SKM-1 (cell line): ENCODE measurements around the gene GBX1.

Source experiments
- DNase-seq: peaks from one replicate; lab custom pipeline; 2025; ENCODE audit not compliant: unreplicated experiment; lab: John Stamatoyannopoulos, UW

GBX1 gene

DNA sequence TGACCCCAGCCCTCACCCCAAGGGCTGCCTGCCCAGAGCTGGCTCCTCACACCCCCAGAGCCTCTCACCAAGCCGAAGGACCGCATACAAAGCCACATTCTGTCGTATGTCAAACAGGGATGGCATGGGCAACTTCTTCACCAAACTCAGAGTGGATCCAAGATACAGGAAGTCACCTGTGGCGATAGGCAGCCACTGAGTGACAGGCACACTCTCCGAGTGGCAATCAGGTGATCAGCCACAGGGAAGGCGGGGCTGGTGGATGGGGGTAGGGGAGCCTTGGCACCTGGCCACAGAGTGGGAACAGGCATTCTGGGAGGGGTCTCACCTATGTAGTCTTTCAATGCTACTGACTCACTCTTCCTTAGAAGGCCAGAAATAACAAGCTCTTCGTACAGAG is 26.7 kb upstream of the GBX1 start:
- DNase-seq: no peak

DNA sequence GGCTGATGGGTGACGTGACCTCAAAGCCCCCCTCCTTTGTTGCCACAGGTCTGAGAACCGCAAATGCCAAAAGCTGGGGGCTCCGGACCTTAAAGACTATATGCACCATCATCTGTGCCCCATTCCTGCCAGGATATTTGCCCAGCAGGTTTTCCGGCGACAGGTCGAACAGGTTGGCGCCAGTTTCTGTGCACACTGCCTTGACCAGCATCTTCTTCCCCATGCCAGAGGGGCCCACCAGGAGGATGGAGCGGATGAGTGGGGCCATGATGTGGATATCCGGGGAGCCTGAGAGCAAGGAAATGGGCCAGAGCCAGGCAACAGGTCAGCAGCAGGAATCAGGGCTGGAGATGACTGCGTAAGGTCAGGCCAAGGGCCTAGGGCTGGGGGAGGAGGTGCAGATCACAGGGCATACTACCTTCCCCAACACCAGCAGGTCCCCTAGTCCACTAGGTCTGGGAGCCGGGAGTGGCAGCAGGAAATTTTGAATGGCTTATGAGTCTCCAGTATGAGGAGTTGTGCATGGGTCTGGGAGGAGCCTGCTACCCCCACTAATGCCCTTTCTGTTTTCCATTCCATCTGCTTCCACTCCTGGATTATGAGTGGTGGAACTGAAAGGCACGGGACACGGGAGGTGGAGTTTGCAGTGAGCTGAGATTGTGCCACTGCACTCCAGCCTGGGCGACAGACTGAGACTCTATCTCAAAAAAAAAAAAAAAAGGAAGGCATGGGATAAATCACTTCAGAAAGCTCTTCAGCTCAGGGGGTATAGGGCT is 25.9 kb upstream of the GBX1 start:
- DNase-seq: no peak

DNA sequence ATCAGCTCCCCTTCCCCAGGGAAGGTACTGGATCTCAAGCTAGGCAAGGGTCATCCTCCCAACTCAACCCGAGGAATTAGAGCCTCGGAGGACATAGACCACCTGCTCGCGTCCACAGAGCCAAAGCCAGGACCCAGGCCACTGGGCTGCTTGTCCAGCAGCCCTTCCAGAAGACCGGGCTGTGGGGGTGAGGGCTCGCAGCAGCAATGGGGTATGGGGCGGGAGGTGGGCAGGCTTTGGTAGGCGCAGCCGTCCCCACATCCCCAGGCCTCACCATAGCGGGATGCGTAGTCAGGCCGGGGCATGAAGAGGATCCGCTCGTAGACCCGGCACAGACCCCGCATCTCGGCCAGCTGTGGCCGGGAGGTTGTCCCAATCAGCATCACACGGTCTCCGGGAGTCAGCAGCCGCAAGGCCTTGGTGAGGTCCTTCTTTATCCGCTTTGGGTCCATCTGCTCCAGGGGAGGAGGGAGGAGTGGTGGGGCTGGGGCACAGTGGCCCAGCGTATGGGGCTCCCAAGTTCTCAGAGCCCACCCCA is 24.6 kb upstream of the GBX1 start:
- DNase-seq: no peak

DNA sequence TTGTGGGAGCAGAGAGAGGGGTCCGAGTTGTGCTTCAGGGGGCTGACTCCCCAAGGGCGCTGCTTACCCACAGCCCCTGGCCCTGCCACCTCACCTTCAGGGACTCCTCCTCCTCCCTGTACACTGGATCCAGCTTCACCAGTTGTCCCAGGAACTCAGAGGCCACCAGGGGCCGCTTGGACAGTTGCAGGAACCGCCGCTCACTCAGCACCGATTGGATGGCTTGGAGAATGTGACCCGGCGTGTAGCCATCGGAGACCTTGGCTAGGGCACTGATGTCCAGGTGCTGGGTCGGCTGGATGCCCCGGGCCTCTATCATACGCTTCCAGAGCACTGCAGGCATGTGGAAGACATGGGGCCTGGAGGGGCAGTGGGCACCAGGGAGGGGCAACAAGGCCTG is 24.1 kb upstream of the GBX1 start:
- no peak for DNase-seq

DNA sequence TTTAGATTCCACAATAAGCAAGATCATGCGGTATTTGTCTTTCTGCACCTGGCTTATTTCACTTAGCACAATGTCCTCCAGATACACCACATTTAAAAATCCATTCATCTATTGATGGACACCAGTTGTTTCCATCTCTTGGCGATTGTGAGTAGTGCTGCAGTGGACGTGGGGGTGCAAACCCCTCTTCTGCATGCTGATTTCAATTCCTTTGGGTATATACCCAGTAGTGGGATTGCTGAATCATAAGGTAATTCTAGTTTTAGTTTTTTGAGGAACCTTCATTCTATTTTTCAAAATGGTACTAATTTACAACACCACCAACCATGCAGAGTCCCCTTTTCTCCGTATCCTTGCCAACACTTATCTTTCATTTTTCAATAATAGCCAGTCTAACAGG is 21.5 kb upstream of the GBX1 start:
- DNase-seq: no peak

DNA sequence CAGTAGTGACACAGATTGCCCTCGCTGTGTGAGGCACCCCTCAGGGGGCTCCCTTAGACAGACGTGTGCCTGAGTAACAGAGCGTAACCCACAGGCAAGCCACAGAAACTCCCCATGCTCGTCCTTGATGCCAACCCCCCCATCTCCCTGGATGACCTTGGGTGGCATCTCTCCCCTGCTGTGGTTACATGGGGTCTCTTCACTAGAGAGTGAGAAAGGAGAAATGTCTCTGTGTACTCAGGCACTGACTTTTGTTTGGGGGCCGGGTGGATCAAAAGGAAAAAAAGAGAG is 20.7 kb upstream of the GBX1 start:
- no peak for DNase-seq

DNA sequence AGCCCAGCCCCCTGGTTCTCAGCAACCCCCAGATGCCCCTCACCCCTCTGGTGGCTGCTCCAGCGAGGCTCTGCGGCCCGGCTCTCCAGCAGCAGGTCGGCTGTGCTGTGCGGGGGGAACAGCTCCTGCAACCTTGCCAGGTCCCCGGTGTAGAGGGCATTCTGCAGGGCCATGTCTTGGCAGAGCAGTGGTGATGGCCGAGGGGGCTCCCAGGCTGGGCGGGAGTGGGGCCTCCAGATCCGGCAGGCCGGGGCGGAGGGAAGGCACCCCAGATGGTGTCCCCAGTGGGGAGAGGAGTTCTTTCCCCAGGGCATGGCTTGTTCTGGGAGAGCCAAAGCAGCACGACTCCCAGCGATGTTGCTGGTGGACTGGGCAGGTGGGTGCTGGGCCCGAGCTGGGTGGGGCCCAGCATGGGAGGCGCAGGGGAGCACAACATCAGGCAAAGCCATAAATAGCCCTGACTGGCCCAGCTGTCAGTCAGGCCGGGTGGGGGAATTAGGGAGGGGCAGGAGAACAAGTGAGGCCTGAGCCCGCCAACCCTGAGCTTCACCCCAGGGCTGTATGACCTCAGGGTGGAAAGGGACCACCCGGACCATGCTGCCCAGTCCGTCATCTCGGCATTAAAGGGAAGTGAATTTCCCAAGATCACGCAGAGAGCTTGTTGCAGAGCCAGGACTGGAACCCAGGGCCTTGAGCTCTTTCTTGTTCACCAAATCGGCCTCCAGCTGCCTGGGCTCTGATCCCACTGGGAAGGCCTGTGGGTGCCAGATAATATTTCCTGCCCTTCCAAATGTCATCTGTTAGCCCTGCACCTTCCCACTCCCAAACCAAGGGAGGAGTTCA is 20.1 kb upstream of the GBX1 start:
- DNase-seq: no peak

DNA sequence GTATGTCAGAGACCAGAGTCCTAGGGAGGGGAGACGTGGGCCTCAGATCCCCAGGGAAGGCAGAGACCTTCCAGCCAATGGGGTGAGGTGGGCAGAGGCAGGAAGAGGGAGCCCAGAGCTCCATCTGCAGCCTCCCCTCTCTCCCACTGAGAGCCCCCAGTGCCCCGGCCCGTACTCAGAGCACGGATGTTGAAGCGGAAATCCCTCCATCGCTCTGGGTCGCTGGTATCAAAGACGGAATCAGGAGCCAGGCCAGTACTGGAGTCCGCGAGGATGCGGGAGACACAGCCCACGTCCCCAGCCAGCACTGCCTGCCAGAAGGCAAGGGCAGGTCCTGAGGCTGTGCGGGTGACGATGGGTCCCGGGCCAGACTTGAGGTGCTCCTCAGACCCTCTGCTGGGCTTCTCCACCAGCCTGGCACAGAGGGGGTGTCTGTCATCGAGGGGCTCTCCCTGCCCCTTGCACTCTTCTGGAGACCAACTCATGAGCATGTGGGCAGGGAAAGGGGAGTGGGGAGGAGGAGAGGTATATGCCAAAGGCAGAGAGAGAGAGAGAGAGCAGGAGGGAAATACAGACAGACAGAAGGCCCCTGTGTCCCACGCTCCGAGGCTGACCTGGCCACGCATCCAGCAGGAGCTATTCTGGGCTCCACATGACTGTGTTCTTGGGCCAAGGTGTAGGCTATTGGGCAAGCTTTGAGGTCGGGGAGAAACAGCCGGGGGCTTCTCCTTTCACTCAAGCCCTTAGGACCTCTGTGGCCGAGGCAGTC is 19.3 kb upstream of the GBX1 start, which contains the start of gene ASB10:
Gene ASB10, minus strand, starts transcription at position 611 of the 769 bp plus-strand sequence. Its CDS starts 120 bp downstream, at position 491.
- DNase-seq: no peak

DNA sequence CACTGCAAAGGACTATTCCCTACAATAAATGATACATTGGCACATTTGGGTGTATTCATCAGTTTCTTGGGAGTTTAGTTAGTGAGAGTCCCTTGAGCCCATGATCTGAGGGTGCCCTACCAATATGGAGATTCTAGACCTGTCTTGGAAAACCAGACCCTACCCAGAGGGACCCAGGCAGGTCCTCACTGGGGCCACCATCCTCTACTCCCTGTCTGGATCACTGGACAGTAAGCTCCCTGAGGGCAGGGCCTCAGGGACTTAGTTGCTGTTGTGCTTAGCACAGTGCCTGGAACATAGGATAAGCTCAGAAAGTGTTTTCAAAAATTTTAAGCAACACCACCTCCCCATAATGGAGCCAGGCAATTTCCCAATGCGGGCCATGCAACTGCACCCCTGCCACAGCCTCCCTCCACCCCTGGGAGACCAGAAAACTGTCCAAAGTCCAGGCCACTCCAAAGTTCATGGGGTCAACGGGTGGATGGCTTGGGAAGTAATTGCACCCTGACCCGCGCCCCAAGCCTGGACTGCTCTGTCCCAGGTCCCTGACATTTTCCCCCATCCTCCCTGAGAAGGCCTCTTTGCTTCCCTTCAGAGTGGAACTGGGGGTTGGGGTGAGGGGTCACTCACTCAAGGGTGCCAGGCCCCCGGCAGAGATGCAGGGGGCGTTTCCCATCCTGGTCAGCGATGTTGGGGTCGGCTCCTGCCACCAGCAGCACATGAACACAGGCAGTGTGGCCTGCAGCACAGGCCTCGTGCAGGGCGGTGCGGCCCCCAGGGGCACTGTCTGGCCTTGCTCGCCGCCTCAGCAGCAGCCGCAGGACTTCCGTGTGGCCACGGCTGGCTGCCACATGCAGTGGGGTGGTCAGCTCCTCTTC is 18.5 kb upstream of the GBX1 start:
- DNase-seq: no peak

DNA sequence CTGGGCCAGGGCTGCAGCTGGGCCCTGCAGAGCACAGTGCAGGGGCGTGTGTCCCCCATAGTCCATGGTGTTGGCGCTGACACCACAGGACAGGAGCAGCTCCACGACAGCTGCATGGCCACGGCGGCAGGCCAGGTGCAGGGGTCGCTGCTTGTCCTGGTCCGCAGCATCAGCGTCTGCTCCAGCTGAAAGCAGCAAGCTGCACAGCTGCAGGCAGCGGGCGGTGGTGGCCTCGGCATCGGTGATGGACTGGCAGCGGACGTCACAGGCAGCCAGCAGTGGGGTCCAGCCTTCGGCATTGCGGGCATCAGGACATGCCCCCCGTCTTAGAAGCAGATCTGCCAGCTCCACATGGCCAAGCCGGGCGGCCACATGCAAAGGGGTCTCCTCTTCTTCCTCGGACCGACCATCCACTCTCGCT is 13.5 kb upstream of the GBX1 start:
- no peak for DNase-seq

DNA sequence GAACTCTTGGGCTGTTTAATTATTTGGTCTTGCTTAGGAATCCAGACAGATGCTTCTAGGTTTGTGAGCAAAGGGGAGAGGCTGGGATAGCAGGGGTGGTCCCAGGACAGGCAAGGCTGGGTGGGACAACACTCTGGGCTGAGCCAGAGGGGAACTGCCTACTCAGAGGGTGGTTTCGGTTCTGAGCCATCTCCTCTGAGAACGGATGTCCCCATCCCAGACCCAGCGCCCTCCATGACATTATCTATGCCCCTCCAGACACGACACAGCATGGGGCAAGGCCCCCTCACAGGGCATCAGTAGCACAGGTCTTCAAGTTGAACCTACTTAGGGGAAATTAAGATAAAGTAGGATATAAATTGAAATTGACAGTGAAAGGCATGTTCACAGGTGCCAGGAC is 12.5 kb upstream of the GBX1 start:
- no peak for DNase-seq

DNA sequence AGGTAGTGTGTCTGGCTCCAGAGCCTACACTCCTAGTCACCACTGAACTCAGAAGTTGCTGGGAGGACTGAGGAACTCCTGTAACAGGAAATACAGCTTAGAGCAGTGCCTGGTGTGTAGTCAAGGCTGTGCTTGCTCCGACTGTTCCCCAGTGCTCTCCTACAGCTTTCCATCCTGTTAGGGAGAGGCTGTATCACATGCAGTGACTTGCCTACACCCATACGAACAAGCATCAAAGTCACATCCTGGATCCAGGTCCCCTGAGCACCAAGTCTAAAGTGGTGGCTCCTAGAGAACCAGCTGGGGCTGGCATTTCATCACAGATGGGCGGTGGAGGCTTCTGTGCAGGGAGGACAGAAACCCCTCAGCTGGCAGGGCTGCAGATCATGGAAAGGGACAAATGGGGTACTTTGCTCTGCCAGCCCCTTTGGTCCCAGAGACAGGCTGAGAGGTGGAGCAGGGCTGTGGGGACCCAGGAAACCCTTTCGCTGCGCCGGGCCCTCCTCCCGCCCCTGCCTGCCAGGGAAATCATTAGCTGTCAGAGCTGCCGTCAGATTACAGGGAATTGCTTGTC is 11.9 kb upstream of the GBX1 start:
- DNase-seq: no peak

DNA sequence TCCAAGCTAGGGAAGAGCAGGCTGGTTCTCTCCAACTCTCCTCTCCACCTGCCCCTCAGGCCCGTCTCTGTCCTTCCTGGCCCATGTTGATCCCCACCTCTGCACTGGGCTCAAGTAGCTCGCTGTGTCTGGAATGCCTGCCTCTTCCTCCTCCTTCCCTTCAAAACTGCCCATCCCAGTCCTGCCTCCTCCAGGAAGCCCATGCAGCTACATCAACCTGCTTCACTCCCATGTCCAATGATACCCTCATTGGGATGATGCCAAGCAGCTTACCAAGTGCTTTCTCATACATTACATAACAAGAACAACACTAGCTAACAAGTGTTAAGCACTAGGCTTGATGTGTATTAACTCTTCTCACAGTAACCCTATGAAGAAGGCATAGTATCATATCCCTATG is 11.3 kb upstream of the GBX1 start:
- no peak for DNase-seq

DNA sequence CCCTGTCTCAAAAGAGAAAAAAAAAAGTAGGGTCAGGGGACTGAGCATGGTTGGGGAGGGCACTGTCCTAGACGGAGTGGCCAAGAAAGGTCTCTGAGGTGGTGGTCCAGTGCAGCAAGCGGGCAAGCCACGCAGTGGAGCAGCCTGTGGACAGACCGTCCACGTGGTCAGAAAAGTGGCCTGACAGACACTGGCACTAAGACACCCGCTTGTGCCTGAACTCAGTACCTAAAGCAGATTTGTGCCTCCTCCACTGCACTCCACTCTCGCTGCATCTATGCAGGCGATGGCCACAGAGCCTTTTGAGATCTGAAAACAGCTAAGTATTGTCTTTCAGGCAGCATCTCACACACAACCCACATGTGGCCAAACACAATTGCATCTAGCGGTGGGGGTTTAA is 10.7 kb upstream of the GBX1 start:
- DNase-seq: no peak

DNA sequence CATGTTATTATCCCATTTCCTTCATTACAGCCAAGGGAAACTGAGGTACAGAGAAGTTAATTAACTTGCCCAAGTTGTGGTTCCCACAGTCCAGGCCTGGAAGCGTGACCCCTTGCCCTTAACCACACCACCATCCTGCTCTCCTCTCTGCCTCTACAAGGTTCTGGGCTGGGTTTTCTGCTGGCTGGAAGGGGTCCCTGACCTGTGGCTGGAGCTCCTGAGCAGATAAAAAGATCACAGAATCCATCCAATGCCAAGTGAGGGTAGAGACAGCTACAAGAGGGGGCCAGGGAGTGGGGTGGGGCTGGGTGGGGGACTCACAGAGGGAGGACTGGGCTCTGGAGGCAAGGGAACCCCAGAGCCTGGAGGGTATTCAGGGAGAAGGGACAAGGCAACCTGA is 9.8 kb upstream of the GBX1 start:
- no peak for DNase-seq

DNA sequence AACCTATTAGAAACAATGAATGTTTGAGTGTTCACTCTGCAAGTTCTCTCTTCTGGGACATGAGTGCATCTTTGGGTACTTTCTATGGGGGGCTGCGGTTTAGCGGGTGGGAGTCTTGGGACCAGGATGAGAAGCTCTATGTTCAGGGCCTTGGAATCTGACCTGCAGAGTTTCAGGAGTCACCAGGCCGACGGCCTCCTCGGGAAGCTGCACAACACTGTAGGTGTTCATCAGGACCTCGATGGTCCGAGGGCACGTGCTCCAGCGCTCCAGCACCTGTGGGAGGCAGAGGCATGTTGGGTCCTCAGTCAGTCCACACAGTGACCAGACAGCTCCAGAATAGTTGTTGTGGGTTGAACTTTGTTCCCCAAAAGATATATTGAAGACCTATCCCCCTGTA is 8.9 kb upstream of the GBX1 start:
- DNase-seq: no peak

DNA sequence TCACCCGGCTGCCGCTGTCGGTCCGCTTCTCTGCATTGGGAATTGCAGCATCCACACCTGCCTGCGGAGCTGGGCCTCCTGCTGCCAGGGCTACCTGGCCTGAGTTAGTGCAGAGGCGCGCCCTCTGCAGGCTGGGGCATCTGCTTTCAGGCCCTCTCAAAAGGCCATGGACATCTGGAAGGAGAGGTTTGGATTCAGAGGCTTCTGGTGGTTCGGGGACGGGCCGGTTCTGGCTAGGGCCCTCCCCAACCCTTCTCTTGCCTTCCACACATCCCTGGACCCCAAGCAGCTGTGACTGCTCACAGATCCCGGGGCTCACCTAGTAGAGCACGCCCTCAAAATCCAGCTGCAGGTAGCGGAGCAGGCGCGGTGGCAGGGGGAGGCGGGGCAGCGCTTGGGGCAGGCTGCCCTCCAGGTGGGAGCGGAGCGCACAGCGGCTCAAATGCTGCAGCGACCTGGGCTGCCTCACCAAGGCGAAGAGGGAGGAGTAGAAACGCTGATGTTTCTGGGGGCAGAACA is 8.4 kb upstream of the GBX1 start:
- no peak for DNase-seq

DNA sequence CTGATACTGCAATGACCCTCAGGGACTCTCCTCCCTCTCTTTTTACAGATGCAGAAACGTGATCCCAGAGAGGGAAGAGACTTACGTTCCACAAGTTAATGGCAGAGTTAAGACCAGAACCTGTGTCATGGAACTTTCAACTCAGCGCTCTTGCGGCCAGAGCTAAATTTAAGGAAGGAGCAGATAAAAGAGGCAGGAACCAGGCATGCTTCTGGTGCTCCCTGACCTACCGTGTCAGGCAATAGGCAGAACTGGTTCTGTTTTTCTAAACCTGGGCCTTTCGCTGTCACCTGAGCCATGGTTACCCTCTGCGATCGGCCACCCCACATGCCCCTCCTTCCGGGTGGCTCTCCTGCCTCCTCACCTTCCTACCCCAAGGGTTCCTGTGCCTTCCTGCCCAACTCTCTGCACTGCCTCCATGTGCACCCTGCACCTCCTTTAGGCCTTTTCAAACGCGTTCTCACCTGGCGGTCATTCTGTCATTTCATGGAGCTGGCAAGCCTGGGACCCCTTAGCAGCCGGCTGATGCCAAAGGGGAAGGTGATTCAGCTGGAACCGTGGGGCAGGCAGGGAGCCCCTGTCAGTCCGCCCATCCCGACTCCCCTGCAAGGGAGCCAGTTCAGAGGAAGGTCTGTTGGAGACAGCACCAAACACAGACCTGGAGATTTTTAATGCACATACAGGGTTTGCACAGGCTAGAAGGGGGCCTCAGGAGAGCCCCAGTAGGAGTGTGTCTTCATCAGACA is 7.7 kb upstream of the GBX1 start:
- no peak for DNase-seq
